HK-2 (cell line): ENCODE measurements around the gene OR3A3.
A peak's percentile ranks its signal among the peaks of the same experiment; 100 is the strongest.
"Not testable (repeated sequence)": the region's sequence is repeated elsewhere in the genome, so short reads cannot be mapped to it uniquely, and the experiment has no call there.

Experiments
- DNase-seq: peaks from one replicate; pipeline ENCODE4 v3.0.0-alpha.2; 2018; ENCODE audit not compliant: unreplicated experiment

OR3A3 gene

DNA sequence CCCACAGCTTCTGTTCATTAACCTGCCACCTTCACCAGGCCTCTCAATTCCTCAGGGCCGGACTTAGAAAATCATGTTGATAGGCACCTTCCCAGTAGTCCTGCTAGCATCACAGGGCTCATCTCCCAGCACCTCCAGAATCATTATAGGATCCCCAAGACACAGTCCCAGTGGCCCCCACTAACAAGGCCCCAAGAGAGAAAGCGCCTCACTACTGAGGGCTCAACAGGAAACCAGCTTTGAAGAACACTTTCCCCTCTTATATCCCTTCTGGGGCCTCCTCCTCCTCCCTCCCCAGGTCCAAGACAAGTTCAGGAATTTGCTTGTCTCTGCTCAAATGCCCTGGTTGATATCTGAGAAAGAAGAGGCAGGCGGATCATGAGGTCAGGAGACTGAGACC is at the start of gene OR3A3:
TSS of gene OR3A3 (plus strand) at position 301 of the 400 bp plus-strand sequence.
- DNase-seq = no peak

DNA sequence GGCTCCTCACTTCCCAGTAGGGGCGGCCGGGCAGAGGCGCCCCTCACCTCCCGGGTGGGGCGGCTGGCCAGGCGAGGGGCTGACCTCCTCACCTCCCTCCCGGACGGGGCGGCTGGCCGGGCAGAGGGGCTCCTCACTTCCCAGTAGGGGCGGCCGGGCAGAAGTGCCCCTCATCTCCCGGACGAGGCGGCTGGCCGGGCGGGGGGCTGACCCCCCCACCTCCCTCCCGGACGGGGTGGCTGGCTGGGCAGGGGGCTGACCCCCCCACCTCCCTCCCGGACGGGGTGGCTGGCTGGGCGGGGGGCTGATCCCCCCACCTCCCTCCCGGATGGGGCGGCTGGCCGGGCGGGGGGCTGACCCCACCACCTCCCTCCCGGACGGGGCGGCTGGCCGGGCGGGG is 40.0 kb upstream of the OR3A3 start:
- DNase-seq = not testable (repeated sequence)

DNA sequence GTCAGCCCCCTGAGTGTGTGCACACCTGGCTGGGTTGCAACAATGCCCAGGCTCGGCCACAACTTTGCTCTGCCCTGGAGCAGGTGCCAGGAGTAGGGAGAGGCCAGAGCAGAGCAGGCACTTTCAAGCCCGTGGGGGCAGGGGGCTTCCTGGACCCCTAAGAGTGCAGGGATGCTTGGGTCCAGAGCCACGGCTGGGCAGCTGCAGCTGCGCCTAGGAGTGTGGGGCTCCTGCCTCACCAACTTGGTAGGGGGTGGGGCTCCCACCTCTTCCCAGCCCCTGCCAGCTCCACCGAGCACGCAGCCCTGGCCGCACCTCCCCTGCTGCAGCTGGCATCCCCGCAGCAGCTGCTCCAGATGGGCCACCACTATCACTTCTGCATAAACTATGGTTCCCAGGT is 32.8 kb upstream of the OR3A3 start:
- no peak for DNase-seq

DNA sequence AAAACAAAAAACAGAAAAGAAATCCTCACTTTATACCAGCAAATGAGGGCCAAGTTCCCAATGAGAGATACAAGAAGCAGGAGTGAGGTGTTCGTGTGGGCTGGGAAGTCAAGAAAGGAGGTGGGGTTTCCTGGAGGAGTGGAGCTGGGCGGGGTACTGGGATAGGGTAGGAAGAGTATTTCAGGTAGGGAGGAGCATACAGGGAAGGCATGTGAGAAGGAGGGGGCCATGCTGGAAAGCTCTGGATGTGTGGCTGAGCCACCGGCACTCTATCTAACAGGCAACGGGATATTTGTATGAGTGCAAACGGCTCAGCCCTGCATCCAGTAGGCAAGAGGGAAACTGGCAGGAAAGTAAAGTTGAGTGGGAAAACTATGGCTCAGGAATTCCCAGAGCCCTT is 29.2 kb upstream of the OR3A3 start:
- no peak for DNase-seq

DNA sequence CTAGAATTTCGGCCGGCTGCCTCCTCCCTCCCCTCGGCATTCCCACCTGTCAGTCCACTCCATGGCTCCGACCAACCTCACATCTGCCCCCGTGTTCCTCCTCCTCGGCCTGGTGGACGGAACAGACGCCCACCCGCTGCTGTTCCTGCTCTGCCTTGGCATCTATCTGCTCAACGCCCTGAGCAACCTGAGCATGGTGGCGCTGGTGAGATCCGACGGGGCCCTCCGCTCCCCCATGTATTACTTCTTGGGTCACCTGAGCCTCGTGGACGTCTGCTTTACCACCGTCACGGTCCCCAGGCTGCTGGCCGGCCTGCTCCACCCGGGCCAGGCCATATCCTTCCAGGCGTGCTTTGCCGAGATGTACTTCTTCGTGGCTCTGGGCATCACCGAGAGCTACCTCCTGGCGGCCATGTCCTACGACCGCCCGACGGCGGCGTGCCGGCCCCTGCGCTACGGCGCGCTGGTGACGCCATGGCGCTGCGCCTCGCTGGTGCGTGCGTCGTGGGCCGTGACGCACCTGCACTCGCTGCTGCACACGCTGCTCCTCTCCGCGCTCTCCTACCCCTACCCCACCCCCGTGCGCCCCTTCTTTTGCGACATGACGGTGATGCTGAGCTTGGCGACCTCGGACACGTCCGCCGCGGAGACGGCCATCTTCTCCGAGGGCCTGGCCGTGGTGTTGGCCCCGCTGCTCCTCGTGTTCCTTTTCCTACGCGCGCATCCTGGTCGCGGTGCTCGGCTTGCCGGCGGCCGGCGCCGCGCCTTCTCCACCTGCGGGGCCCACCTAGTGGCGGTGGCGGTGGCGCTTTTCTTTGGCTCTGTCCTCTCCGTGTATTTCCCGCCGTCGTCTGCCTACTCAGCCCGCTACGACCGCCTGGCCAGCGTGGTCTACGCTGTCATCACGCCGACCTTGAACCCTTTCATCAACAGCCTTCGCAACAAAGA is 25.0 kb upstream of the OR3A3 start, which contains the start of gene OR3A2:
TSS of gene OR3A2 (minus strand) at position 440 of the 948 bp plus-strand sequence.
- peak; percentile 74 for DNase-seq

DNA sequence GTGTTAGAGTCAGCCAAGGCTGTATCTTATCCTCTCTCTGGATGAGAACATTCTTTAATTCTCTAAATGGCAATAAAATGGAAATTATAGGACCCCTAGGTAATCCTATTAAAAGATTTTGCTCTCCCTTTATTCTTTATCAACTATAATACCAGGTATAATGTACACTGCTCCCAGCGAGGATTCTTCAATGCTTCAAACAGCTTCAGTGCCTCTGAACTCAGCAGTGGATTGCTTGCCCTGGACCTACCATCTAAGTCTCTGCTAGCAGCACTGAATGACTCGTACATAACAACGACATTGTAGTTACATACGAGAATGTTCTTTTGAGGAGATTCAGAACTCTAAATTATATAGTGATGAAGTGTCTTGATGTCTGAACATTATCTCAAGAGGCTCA is 21.4 kb upstream of the OR3A3 start:
- DNase-seq = no peak

DNA sequence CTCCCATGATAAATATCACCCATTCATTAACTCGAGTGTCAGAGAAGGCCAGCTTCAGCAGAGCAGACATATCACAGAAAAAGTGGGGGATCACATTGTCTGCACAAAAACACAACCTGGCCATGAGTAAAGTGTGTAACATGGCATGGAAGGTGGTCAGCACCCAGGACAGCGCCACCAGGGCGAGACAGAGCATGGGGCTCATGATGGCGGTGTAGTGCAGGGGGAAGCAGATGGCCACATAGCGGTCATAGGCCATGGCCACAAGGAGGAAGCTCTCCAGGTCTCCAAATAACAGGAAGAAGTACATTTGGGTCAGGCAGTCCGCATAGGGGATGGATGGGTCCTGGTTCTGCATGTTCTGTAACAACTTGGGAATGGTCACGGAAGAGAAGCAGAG is 13.4 kb upstream of the OR3A3 start:
- not testable (repeated sequence) for DNase-seq

DNA sequence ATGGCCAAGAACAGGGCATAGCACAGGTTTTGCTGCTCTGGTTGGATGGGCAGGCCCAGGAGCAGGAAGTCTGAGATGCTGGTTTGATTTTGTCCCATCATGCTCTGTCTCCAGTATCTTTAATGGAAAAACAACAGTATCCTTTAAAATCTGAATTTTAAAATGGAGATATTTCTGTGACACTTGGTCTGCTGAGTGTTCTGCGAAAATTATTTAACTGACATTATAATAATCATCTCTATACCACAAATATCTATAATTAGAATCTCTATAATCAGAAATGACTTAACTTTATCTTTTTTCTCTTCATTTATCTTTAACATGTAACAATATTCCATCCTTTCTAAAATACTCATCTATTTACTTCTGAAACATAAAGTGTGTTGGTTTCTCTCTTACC is 12.9 kb upstream of the OR3A3 start, which contains the start of gene OR1E1:
TSS of gene OR1E1 (minus strand) at position 101 of the 400 bp plus-strand sequence. CDS start at position 101, 0 bp downstream.
- DNase-seq = no peak

DNA sequence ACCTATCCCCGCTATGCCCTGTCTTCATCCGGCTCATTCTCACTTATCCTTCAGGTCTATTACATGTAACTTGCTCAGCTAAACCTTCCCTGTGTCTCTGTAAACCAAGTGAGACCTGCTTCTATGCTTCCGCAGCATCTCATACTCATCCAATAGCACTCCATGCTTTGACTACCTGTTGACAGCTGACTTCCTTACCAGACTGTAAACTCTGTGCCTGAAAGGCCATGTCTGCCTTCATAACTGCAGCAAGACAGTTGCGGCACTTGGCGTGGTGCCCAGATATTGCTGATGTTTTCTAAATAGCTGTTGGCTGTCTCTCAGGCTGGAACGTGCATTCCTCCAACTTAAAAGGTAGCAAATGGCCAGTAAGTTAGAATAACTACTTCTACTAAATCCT is 11.1 kb upstream of the OR3A3 start:
- no peak for DNase-seq

DNA sequence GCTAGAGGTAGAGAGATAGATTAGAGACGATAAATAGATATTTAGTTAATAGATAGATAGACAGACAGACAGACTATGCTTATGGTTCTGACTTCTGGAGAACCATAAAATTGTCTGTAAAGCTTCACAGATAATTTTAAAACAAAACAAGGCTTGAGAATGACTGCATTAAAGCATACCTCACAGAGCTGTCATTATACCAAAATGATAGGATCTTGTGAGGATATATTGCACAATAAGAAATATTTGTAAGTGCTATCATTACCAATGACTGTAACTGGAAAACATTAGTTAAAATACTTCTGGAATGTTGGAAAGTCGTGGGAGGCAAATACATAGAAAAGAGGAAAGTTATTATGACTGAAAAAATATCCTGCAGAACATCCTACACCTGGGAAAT is 9.4 kb upstream of the OR3A3 start:
- DNase-seq = no peak

DNA sequence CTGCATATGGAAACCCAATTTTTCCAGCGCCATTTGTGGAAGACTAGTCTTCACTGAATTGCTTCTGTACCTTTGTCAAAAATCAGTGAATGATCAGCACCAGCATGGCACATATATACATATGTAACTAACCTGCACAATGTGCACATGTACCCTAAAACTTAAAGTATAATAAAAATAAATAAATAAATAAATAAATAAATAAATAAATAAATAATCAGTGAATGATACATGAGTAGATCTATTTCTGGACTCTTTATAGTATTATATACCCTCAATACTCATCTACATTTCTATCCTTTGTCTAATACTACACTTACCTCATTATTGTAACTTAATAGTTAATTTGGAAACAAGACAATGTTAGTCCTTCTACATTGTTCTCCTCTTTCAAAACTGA is 7.3 kb upstream of the OR3A3 start:
- DNase-seq = not testable (repeated sequence)

DNA sequence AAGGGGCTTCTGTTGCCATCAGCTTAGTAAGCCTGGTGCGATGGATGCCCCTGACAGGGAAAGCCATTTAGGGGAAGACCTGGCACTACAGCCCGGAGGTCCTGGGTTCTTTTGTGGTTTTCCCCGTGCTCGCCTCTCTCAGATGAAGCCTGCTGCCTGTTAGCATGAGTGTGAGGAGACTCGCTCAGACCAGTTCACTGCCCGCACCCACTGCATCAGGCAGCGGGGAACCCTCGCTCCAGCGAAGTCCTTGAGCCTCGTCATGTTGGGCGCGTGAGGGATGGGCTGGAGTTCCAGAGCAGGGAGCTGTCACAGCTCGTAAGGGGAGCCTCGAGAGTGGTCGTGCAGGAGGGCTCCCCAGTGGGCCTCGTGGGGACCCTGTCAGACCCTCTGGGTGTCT is 1.0 kb downstream of the OR3A3 start:
- not testable (repeated sequence) for DNase-seq

DNA sequence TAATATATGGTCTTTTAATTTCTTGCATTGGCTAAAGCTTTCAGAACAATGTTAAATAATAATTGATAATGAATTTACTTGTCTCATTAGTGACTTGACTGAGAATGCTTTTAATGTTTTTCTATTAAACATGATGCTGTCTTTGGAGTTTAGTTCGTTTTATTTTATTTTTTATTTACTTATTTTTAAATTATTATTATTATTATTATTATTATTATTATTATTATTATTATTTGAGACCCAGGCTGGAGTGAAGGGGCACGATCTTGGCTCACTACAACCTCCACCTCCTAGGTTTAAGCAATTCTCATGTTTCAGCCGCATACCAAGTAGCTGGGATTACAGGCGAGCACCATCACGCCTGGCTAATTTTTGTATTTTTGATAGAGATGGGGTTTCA is 4.4 kb downstream of the OR3A3 start:
- no peak for DNase-seq

DNA sequence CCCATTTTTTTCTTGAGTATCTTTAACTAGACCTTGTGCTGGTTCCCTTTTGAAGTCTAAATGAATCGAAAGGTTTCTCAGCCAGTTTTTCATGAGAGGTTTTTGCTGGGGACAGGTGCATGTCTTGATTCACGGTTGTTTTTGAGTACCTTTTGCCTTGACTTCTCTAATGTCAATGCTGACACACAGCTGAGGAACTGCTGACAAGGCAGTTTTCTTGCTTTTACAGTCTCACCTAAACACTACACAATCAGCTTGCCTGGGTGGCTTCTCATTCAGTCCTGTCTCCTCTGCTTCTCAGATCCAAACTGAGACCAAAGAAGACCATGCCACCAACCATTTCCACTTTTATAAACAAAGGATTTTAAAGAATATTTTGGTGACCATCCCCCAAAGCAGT is 7.1 kb downstream of the OR3A3 start:
- DNase-seq = no peak

DNA sequence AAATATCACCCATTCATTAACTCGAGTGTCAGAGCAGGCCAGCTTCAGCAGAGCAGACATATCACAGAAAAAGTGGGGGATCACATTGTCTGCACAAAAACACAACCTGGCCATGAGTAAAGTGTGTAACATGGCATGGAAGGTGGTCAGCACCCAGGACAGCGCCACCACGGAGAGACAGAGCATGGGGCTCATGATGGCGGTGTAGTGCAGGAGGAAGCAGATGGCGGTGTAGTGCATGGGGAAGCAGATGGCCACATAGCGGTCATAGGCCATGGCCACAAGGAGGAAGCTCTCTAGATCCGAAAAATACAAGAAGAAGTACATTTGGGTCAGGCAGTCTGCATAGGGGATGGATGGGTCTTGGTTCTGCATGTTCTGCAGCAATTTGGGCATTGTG is 22.0 kb downstream of the OR3A3 start:
- peak; percentile 4 for DNase-seq

DNA sequence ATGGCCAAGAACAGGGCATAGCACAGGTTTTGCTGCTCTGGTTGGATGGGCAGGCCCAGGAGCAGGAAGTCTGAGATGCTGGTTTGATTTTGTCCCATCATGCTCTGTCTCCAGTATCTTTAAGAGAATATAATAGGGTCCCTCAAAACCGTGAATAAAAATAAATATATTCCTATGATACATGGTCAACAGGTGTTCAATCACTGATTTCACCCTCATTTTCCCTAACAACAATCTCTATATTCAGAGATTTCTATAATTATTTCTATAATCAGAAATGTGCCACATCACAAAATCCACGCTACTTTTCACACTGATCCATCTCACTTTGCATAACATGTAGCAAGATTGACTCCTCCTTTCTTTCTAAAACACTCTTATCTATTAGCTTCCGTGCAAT is 22.6 kb downstream of the OR3A3 start, which contains the start of gene OR1E2:
TSS of gene OR1E2 (minus strand) at position 101 of the 400 bp plus-strand sequence. CDS start at position 101, 0 bp downstream.
- DNase-seq = no peak

DNA sequence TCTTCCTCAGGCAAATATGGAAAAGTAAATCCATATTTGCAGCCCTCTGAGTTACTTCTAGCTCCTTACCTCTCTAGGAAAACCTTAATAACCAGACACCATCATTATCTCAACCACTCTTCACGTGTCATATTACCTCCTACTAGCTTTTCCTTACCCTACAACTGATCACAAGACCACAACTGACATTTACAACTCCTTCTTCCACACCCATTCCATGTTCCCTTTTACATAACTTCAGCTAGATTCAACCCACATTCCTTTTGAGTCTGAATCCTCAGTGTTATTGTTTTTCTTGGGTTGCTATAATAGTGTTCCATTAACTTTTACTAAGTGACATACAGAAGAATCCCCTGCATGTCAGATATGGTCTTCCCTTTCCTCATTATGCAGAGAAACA is 27.2 kb downstream of the OR3A3 start:
- DNase-seq = no peak

DNA sequence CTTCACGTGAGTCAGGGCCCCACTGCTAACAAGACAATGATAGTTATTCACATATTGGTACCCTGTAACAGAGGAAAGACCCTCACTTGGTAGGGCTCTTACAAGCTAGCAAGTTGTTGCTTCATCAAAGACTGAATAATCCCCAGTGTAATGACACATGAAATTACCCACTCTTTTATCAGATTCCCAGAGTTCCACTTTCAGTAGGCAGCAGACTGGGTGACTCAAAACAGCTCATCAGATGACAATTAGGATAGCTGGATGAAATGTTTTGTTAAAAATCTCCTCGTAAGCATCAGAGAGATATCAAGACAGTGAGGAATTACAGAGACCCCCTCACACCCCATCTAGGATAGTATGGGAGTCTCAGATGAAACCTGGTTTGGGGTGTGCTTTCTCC is 29.3 kb downstream of the OR3A3 start:
- no peak for DNase-seq

DNA sequence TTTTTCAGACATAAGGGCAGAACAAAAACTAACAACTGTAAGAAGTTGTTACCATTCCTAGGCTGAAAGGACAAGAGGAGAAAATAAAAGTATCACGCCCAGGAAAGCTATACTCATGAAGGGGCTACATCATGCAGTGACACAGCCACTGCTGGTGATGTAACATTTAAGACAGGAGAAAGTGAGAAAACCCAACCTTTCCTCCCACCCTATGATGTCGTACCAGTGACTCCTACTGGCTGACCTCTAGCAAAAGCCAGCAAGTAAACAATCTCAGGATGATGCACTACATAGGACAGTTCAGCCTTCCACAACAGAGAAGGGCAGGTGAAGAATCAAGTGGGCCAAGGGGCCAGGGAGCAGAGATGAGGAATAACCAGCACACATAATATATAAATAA is 36.5 kb downstream of the OR3A3 start:
- no peak for DNase-seq

DNA sequence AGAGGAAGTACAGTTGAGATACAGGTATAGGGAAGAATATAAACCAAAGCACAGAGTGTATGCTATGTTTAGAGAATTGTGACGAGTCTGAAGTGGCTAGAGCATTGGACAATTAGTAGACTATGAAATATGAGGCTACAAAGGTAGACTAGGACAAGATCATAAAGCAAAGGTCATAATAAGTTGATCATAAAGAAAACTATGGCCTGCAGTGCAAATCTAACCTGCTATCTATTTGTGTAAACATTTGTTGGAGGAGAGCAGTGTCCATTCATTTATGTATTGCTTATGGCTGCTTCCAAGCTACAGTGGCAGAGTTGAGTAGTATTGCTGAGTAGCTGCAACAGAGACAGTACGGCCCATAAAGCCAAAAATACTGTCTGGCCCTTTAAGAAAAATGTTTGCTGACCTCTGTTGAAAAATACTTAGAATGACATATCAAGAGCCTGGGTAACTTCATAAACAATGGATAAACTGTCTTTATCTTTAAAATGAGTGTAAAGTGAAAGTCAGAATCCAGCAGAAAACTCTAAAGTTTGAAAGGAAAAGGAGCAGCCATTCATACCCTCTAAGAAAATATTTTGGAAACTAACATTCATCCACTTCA is 37.0 kb downstream of the OR3A3 start:
- DNase-seq = no peak

DNA sequence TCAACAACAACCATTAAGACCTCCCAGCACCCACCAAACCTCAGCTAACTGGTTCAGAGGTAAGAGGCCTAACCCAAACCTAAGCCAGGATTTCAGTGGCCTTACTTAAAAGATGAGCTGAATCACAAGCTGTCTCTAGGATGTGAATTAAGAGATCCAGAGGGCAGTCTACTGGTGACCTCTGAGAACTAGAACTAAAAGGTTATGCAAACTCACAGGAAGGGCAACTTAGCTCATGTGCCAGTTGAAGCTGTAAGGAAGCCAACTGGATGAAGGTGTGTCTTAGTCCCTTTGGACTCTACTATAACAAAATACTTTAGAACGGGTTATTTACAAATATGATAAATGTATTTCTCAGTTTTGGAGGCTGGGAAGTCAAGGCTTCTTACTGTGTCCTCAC is 55.2 kb downstream of the OR3A3 start:
- DNase-seq = not testable (repeated sequence)

DNA sequence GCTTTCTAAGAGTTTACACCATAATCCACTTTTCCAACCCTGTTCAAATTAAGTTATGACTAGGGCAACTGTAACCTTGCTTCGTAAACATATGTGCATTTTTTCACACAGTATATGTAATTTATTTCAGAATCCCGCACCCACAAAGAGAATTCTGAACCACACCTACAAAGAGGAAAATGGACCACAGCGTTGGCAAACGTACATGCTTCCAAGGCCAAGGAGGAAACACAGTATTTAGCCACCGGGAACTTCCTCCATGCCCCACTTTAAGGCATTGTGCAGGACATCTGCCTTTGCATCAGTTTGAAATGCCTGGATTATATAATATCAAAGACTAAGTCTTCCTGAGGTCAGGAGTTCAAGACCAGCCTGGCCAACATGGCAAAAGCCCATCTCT is 58.4 kb downstream of the OR3A3 start:
- no peak for DNase-seq

DNA sequence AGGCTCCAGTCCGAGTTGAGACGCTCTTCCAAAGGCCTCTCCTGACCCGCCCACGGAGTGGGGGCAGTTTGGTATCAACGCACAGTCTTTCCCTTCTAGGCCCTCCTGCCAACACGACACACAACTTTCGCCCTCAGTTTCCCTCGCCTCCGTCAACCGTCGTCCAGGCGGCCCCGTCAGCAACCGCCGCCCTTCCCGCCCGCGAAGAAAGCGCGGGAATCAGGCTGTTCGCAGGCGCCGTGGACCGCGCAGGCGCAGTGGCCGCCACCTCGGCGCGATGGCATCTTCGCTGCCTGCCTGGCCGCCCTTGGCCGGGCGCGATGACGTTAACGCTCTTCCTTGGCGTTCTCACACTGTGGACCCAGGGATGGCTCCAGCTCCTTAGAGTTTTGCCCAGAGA is 60.4 kb downstream of the OR3A3 start, which contains the start of gene SPATA22:
TSS of gene SPATA22 (minus strand) at position 221 of the 400 bp plus-strand sequence. CDS start 2,494 bp downstream, outside the sequence.
- no peak for DNase-seq
